ENCODE measurements around the gene RNF152.

RNF152 gene

GRCh38 chr18:61883547-61883946, 9.3 kb downstream of the RNF152 start:
- H3K9me3 ChIP-seq (ENCODE audit: control insufficient read depth in 1 of 2, low read length in 2 of 2) = no peaks in the 10 kb centered on the region
- peaks cover 0 to 8% of the 10 kb centered on the region in 2 donors for H3K4me1 ChIP-seq (ENCODE audit: control insufficient read depth in 1 of 2, insufficient read depth in 2 of 2, low read length in 2 of 2)
- H3K36me3 ChIP-seq (ENCODE audit: control insufficient read depth in 1 of 2, insufficient read depth in 2 of 2, low read length in 2 of 2) = no peaks in the 10 kb centered on the region
- no peak overlapping the region for H3K9ac ChIP-seq (ENCODE audit: low read depth in 1 of 2, low read length in 2 of 2)
- H3K27me3 ChIP-seq (ENCODE audit: control insufficient read depth in 1 of 2, insufficient read depth in 2 of 2, low read length in 2 of 2) = no peaks in the 10 kb centered on the region
- no peak overlapping the region for H3K27ac ChIP-seq (ENCODE audit: low read depth, low read length)
- H3K4me3 ChIP-seq (ENCODE audit: low read depth in 1 of 2, low read length in 2 of 2) = no peak overlapping the region

DNA sequence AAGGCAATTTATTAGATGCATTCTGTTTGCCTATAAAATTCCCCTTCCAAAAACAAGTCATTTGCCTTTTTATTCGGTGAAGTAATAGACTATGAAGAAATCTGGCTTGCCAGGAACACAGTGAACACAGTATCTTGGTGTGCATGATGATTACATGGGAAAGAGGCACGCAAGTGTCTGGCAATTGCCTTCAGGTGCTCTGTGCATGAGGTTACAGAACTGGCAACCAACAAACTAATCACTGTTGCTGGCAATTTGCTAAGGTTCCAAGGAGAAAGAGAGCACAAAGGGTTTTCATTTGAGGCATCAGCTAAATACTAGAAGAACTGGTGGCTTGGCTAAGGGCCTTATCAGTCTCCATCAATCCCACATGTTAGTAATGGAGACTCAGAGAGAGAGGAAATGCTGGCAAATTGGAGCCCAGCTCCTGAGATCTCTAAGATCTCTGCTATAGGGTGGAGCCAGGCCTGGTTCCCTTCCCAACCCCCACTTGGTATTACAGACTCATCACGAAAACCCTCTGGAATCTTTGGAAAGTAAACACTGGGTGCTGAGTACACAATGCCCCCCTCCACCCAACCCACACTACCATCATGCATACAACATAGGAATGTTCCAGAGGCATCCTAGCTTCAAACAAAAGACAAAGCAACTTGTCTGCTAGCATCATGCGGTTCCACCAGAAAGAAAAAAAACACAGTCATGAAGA, 10.4 kb downstream of the RNF152 start:
- Histone ChIP-seq H3K27ac (ENCODE audit: low read depth, low read length) (no peak overlapping the region), H3K36me3 (ENCODE audit: control insufficient read depth in 1 of 2, insufficient read depth in 2 of 2, low read length in 2 of 2) (no peaks in the 10 kb centered on the region), H3K9ac (ENCODE audit: low read depth in 1 of 2, low read length in 2 of 2) (no peak overlapping the region), H3K27me3 (ENCODE audit: control insufficient read depth in 1 of 2, insufficient read depth in 2 of 2, low read length in 2 of 2) (no peaks in the 10 kb centered on the region), H3K4me3 (ENCODE audit: low read depth in 1 of 2, low read length in 2 of 2) (no peak overlapping the region), H3K4me1 (ENCODE audit: control insufficient read depth in 1 of 2, insufficient read depth in 2 of 2, low read length in 2 of 2) (no peaks in the 10 kb centered on the region), H3K9me3 (ENCODE audit: control insufficient read depth in 1 of 2, low read length in 2 of 2) (no peaks in the 10 kb centered on the region)

DNA sequence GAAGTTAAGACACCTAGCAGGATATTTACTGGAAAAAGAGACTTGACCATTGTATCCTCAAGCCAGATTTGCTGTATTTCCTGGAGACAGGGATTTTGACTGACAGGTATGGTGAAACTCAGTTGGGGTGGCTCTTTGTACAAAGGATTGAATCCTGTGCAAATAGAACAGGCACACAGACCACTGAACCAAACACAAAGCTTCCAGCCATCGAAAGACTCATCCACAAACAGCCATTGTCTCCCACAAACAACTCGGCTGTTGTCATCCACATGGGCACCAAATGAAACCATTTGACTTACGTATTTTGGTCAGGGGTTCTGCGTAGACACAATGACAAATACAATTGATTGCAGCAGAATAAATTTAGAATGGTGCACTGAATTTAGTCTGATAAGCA, 15.9 kb downstream of the RNF152 start:
- no peak overlapping the region for H3K4me3 ChIP-seq (ENCODE audit: low read depth in 1 of 2, low read length in 2 of 2)
- no peaks in the 10 kb centered on the region for H3K4me1 ChIP-seq (ENCODE audit: control insufficient read depth in 1 of 2, insufficient read depth in 2 of 2, low read length in 2 of 2)
- H3K36me3 ChIP-seq (ENCODE audit: control insufficient read depth in 1 of 2, insufficient read depth in 2 of 2, low read length in 2 of 2) = no peaks in the 10 kb centered on the region
- H3K9me3 ChIP-seq (ENCODE audit: control insufficient read depth in 1 of 2, low read length in 2 of 2) = no peaks in the 10 kb centered on the region
- H3K9ac ChIP-seq (ENCODE audit: low read depth in 1 of 2, low read length in 2 of 2) = no peak overlapping the region
- H3K27ac ChIP-seq (ENCODE audit: low read depth, low read length) = no peak overlapping the region
- no peaks in the 10 kb centered on the region for H3K27me3 ChIP-seq (ENCODE audit: control insufficient read depth in 1 of 2, insufficient read depth in 2 of 2, low read length in 2 of 2)

GRCh38 chr18:61870151-61870550, 22.7 kb downstream of the RNF152 start:
- Histone ChIP-seq H3K27me3 (ENCODE audit: control insufficient read depth in 1 of 2, insufficient read depth in 2 of 2, low read length in 2 of 2) (no peaks in the 10 kb centered on the region), H3K27ac (ENCODE audit: low read depth, low read length) (no peak overlapping the region)

GRCh38 chr18:61869636-61870035, 23.2 kb downstream of the RNF152 start:
- Histone ChIP-seq H3K4me1 (ENCODE audit: control insufficient read depth in 1 of 2, insufficient read depth in 2 of 2, low read length in 2 of 2) (peaks cover 0 to 5% of the 10 kb centered on the region in 2 donors), H3K27ac (ENCODE audit: low read depth, low read length) (no peak overlapping the region), H3K9me3 (ENCODE audit: control insufficient read depth in 1 of 2, low read length in 2 of 2) (no peaks in the 10 kb centered on the region)

More at GRCh38 chr18:61870151-61870550, 22.7 kb downstream of the RNF152 start:
- Histone ChIP-seq H3K4me1 (ENCODE audit: control insufficient read depth in 1 of 2, insufficient read depth in 2 of 2, low read length in 2 of 2) (peaks cover 0 to 5% of the 10 kb centered on the region in 2 donors), H3K36me3 (ENCODE audit: control insufficient read depth in 1 of 2, insufficient read depth in 2 of 2, low read length in 2 of 2) (no peaks in the 10 kb centered on the region), H3K9me3 (ENCODE audit: control insufficient read depth in 1 of 2, low read length in 2 of 2) (no peaks in the 10 kb centered on the region), H3K9ac (ENCODE audit: low read depth in 1 of 2, low read length in 2 of 2) (no peak overlapping the region), H3K4me3 (ENCODE audit: low read depth in 1 of 2, low read length in 2 of 2) (no peak overlapping the region)

DNA sequence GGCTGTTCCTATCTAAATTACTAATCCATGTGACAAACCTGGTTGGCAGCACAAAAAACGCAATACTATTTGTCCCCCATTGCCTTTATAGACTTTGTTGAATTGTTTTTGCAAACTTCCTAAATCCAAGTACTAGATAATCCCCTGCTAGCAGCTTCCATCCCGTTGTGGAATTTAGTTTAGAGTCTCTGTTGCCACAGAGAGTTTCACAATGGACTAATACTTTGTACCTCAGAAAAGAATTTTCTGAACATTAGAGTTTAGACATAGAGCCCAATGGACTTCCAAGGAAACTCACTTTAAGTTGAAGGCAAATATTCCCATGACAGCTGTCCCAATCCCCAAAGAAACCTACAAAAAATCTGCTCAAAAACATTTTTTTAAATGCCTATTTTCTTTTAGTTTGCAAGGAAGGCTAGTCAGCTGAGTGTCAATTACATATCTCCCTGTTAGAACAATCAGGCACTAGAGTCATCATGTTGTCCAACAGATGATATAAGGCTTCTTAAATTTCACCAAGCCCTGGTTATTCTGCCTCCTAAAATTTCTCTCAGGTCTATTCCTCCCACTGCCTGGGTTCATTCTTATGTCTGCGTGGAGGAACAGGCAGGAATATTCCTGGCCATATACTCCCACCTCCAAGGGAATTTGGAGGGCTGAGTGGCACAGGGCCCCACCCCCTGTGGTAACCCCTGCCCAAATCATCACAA, 27.2 kb downstream of the RNF152 start:
- Histone ChIP-seq H3K4me1 (ENCODE audit: control insufficient read depth in 1 of 2, insufficient read depth in 2 of 2, low read length in 2 of 2) (peaks cover 0 to 3% of the 10 kb centered on the region in 2 donors), H3K9me3 (ENCODE audit: control insufficient read depth in 1 of 2, low read length in 2 of 2) (no peaks in the 10 kb centered on the region), H3K27ac (ENCODE audit: low read depth, low read length) (no peak overlapping the region), H3K9ac (ENCODE audit: low read depth in 1 of 2, low read length in 2 of 2) (no peak overlapping the region), H3K27me3 (ENCODE audit: control insufficient read depth in 1 of 2, insufficient read depth in 2 of 2, low read length in 2 of 2) (no peaks in the 10 kb centered on the region), H3K4me3 (ENCODE audit: low read depth in 1 of 2, low read length in 2 of 2) (no peak overlapping the region), H3K36me3 (ENCODE audit: control insufficient read depth in 1 of 2, insufficient read depth in 2 of 2, low read length in 2 of 2) (no peaks in the 10 kb centered on the region)

More at GRCh38 chr18:61869636-61870035, 23.2 kb downstream of the RNF152 start:
- no peaks in the 10 kb centered on the region for H3K27me3 ChIP-seq (ENCODE audit: control insufficient read depth in 1 of 2, insufficient read depth in 2 of 2, low read length in 2 of 2)
- no peaks in the 10 kb centered on the region for H3K36me3 ChIP-seq (ENCODE audit: control insufficient read depth in 1 of 2, insufficient read depth in 2 of 2, low read length in 2 of 2)
- H3K9ac ChIP-seq (ENCODE audit: low read depth in 1 of 2, low read length in 2 of 2) = no peak overlapping the region
- no peak overlapping the region for H3K4me3 ChIP-seq (ENCODE audit: low read depth in 1 of 2, low read length in 2 of 2)

DNA sequence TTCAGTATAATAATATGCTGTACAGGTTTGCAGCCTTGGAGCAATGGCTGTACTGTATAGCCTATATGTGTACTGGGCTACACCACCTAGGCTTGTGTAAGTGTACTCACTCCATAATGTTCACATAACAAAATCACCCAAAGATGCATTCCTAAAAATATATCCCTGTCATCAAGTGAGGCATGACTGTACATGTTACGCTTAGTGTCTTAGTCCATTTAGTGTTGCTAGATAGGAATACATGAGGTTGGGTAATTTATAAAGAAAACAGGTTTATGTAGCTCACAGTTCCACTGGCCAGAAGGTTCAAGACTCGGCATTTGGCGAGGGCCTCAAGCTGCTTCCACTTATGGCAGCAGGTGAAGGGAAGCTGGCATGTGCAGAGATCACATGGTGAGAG, 31.4 kb downstream of the RNF152 start:
- no peaks in the 10 kb centered on the region for H3K36me3 ChIP-seq (ENCODE audit: control insufficient read depth in 1 of 2, insufficient read depth in 2 of 2, low read length in 2 of 2)
- H3K27me3 ChIP-seq (ENCODE audit: control insufficient read depth in 1 of 2, insufficient read depth in 2 of 2, low read length in 2 of 2) = no peaks in the 10 kb centered on the region
- no peak overlapping the region for H3K27ac ChIP-seq (ENCODE audit: low read depth, low read length)
- H3K4me1 ChIP-seq (ENCODE audit: control insufficient read depth in 1 of 2, insufficient read depth in 2 of 2, low read length in 2 of 2) = no peaks in the 10 kb centered on the region
- no peak overlapping the region for H3K4me3 ChIP-seq (ENCODE audit: low read depth in 1 of 2, low read length in 2 of 2)
- no peak overlapping the region for H3K9ac ChIP-seq (ENCODE audit: low read depth in 1 of 2, low read length in 2 of 2)
- no peaks in the 10 kb centered on the region for H3K9me3 ChIP-seq (ENCODE audit: control insufficient read depth in 1 of 2, low read length in 2 of 2)

DNA sequence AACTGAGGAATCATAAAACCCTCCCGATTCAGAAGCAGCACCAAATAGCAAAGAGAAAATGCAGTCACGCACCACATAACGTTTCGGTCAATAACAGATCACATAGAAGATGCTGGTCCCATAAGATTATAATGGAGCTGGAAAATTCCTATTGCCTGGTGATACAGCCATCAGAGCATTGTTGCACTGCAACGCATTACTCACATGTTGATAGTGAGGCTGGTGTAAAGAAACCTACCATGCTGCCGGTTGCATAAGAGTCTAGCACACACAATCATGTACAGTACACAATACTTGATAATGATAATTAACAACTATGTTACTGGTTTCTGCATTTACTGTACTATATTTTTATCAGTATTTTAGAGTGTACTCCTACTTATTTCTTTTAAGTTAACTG, 32.5 kb downstream of the RNF152 start:
- Histone ChIP-seq H3K36me3 (ENCODE audit: control insufficient read depth in 1 of 2, insufficient read depth in 2 of 2, low read length in 2 of 2) (no peaks in the 10 kb centered on the region), H3K27ac (ENCODE audit: low read depth, low read length) (no peak overlapping the region), H3K4me1 (ENCODE audit: control insufficient read depth in 1 of 2, insufficient read depth in 2 of 2, low read length in 2 of 2) (no peaks in the 10 kb centered on the region), H3K4me3 (ENCODE audit: low read depth in 1 of 2, low read length in 2 of 2) (no peak overlapping the region), H3K9ac (ENCODE audit: low read depth in 1 of 2, low read length in 2 of 2) (no peak overlapping the region), H3K27me3 (ENCODE audit: control insufficient read depth in 1 of 2, insufficient read depth in 2 of 2, low read length in 2 of 2) (no peaks in the 10 kb centered on the region), H3K9me3 (ENCODE audit: control insufficient read depth in 1 of 2, low read length in 2 of 2) (no peaks in the 10 kb centered on the region)

- no peaks in the 10 kb centered on the region for H3K27me3 ChIP-seq (ENCODE audit: control insufficient read depth in 1 of 2, insufficient read depth in 2 of 2, low read length in 2 of 2)
- H3K36me3 ChIP-seq (ENCODE audit: control insufficient read depth in 1 of 2, insufficient read depth in 2 of 2, low read length in 2 of 2) = no peaks in the 10 kb centered on the region
- no peak overlapping the region for H3K4me3 ChIP-seq (ENCODE audit: low read depth in 1 of 2, low read length in 2 of 2)
- H3K4me1 ChIP-seq (ENCODE audit: control insufficient read depth in 1 of 2, insufficient read depth in 2 of 2, low read length in 2 of 2) = no peaks in the 10 kb centered on the region
- H3K27ac ChIP-seq (ENCODE audit: low read depth, low read length) = no peak overlapping the region
- H3K9ac ChIP-seq (ENCODE audit: low read depth in 1 of 2, low read length in 2 of 2) = no peak overlapping the region
- H3K9me3 ChIP-seq (ENCODE audit: control insufficient read depth in 1 of 2, low read length in 2 of 2) = no peaks in the 10 kb centered on the region
Measured at GRCh38 chr18:61859113-61859512, 33.7 kb downstream of the RNF152 start.

GRCh38 chr18:61856678-61857077, 36.1 kb downstream of the RNF152 start:
- no peaks in the 10 kb centered on the region for H3K4me1 ChIP-seq (ENCODE audit: control insufficient read depth in 1 of 2, insufficient read depth in 2 of 2, low read length in 2 of 2)
- H3K27ac ChIP-seq (ENCODE audit: low read depth, low read length) = no peak overlapping the region
- no peaks in the 10 kb centered on the region for H3K9me3 ChIP-seq (ENCODE audit: control insufficient read depth in 1 of 2, low read length in 2 of 2)
- H3K27me3 ChIP-seq (ENCODE audit: control insufficient read depth in 1 of 2, insufficient read depth in 2 of 2, low read length in 2 of 2) = no peaks in the 10 kb centered on the region
- no peak overlapping the region for H3K9ac ChIP-seq (ENCODE audit: low read depth in 1 of 2, low read length in 2 of 2)
- H3K4me3 ChIP-seq (ENCODE audit: low read depth in 1 of 2, low read length in 2 of 2) = no peak overlapping the region
- H3K36me3 ChIP-seq (ENCODE audit: control insufficient read depth in 1 of 2, insufficient read depth in 2 of 2, low read length in 2 of 2) = no peaks in the 10 kb centered on the region
